GM23338 (cell line): ENCODE data around the gene CNPPD1. TPM values are rescaled to one million over a fixed set of nuclear protein-coding genes. Genes with fewer than 3 reads are reported as not detected.

Source experiments
- ATAC-seq: fragments of 200-7000 bp; cut with Tn5 transposase; 3 replicates; pipeline ENCODE4 v1.9.1; 2020
- DNase-seq: peaks from one replicate; pipeline ENCODE4 v3.0.0-alpha.2; 2015; ENCODE audit warnings: low spot score
- H2AFZ ChIP-seq: fragments of 200-600 bp; sonication (generic); 2 replicates; pipeline ENCODE4 v1.8.0; 2016; ENCODE audit warnings: antibody characterized with exemption, mild to moderate bottlenecking, moderate library complexity
- H3F3A ChIP-seq: fragments of 200-600 bp; sonication (generic); replicated peaks from 2 replicates; pipeline ENCODE4 v1.8.0; 2017; ENCODE audit warnings: antibody characterized with exemption, mixed run types, low read depth
- H3K27ac ChIP-seq: fragments of 200-600 bp; sonication (generic); 2 replicates; pipeline ENCODE4 v1.6.1; 2016; ENCODE audit warnings: low read depth
- H3K27me3 ChIP-seq: fragments of 200-600 bp; sonication (generic); 2 replicates; pipeline ENCODE4 v1.8.0; 2016; ENCODE audit warnings: mild to moderate bottlenecking, mixed run types, moderate library complexity; ENCODE audit not compliant: insufficient read depth
- H3K36me3 ChIP-seq: fragments of 200-600 bp; sonication (generic); 2 replicates; pipeline ENCODE4 v1.8.0; 2016; ENCODE audit warnings: mild to moderate bottlenecking; ENCODE audit not compliant: insufficient read depth
- H3K4me1 ChIP-seq: fragments of 200-600 bp; sonication (generic); 2 replicates; pipeline ENCODE4 v1.8.0; 2016; ENCODE audit warnings: mild to moderate bottlenecking, moderate library complexity; ENCODE audit not compliant: insufficient read depth
- H3K4me2 ChIP-seq: fragments of 200-600 bp; sonication (generic); 2 replicates; pipeline ENCODE4 v1.7.1; 2017; ENCODE audit warnings: mixed run types
- H3K4me3 ChIP-seq: fragments of 200-600 bp; sonication (generic); 2 replicates; pipeline ENCODE4 v1.6.1; 2016; ENCODE audit warnings: mixed run types
- H3K79me2 ChIP-seq: fragments of 200-600 bp; sonication (generic); replicated peaks from 2 replicates; pipeline ENCODE4 v1.8.0; 2017; ENCODE audit warnings: mild to moderate bottlenecking; ENCODE audit not compliant: insufficient read depth
- H3K9me2 ChIP-seq: fragments of 200-600 bp; sonication (generic); 2 replicates; pipeline ENCODE4 v1.8.0; 2017; ENCODE audit not compliant: insufficient read depth
- H4K20me1 ChIP-seq: fragments of 200-600 bp; sonication (generic); replicated peaks from 2 replicates; pipeline ENCODE4 v1.8.0; 2017; ENCODE audit warnings: mild to moderate bottlenecking; ENCODE audit not compliant: insufficient read depth
- H3K27ac Mint-ChIP-seq: 2 replicates; pipeline ENCODE4 v1.8.0; 2020; ENCODE audit warnings: inconsistent platforms, mild to moderate bottlenecking, moderate library complexity, mixed read lengths
- H3K27me3 Mint-ChIP-seq: 3 replicates; pipeline ENCODE4 v1.8.0; 2022; ENCODE audit warnings: low read depth, mild to moderate bottlenecking, moderate library complexity, mixed read lengths, inconsistent platforms; ENCODE audit not compliant: insufficient read depth, poor library complexity
- H3K36me3 Mint-ChIP-seq: 3 replicates; pipeline ENCODE4 v1.8.0; 2021; ENCODE audit warnings: low read depth, mild to moderate bottlenecking, inconsistent platforms, moderate library complexity, mixed read lengths
- H3K4me1 Mint-ChIP-seq: 3 replicates; pipeline ENCODE4 v1.8.0; 2020; ENCODE audit warnings: mild to moderate bottlenecking, inconsistent platforms, mixed read lengths
- H3K4me3 Mint-ChIP-seq: 3 replicates; pipeline ENCODE4 v1.8.0; 2021; ENCODE audit warnings: moderate library complexity, mild to moderate bottlenecking, inconsistent platforms, mixed read lengths
- H3K9me3 Mint-ChIP-seq: 3 replicates; pipeline ENCODE4 v1.8.0; 2020; ENCODE audit warnings: moderate library complexity, mild to moderate bottlenecking, inconsistent platforms, mixed read lengths
- CREB1 ChIP-seq: fragments of 250-450 bp; sonication (Bioruptor Pico); IDR thresholded peaks from 2 replicates; pipeline ENCODE4 v1.5.0; 2020; ENCODE audit warnings: low read depth, mild to moderate bottlenecking, moderate library complexity
- CTCF ChIP-seq, 2 experiments: fragments of 200-600 bp in 1 of 2; sonication (generic) in 1 of 2; conservative IDR thresholded peaks; 2 replicates each; pipeline versions ENCODE4 v1.5.1 to v1.6.1; 2016 to 2017; ENCODE audit warnings: antibody characterized with exemption in 2 of 2, low read depth in 2 of 2, mild to moderate bottlenecking in 2 of 2, moderate library complexity in 1 of 2
- EZH2 ChIP-seq: fragments of 200-600 bp; sonication (generic); IDR thresholded peaks from one replicate; pipeline ENCODE4 v1.8.0; 2017; ENCODE audit warnings: antibody characterized with exemption, mild to moderate bottlenecking, low read depth; ENCODE audit not compliant: unreplicated experiment
- EZH2phosphoT487 ChIP-seq: fragments of 200-600 bp; sonication (generic); IDR thresholded peaks from one replicate; pipeline ENCODE4 v1.8.1; 2018; ENCODE audit warnings: antibody characterized with exemption; ENCODE audit not compliant: unreplicated experiment
- JUNB ChIP-seq: IDR thresholded peaks from one replicate; pipeline ENCODE4 v1.6.1; 2016; ENCODE audit warnings: antibody characterized with exemption; ENCODE audit not compliant: unreplicated experiment
- NANOG ChIP-seq: IDR thresholded peaks from 2 replicates; pipeline ENCODE4 v1.6.1; 2016; ENCODE audit warnings: antibody characterized with exemption, borderline replicate concordance
- POLR2AphosphoS5 ChIP-seq: IDR thresholded peaks from 2 replicates; pipeline ENCODE4 v1.6.1; 2016; ENCODE audit warnings: antibody characterized with exemption, low read depth
- STAT1 ChIP-seq: IDR thresholded peaks from one replicate; pipeline ENCODE4 v1.6.1; 2016; ENCODE audit warnings: antibody characterized with exemption; ENCODE audit not compliant: unreplicated experiment
- ZNF114 ChIP-seq: fragments of 250-450 bp; sonication (Bioruptor Pico); IDR thresholded peaks from 2 replicates; pipeline ENCODE4 v1.5.0; 2020; ENCODE audit warnings: mild to moderate bottlenecking, moderate library complexity
- ZNF331 ChIP-seq: fragments of 250-450 bp; sonication (Bioruptor Pico); IDR thresholded peaks from 2 replicates; pipeline ENCODE4 v1.5.0; 2020; ENCODE audit warnings: low read depth, mild to moderate bottlenecking, moderate library complexity
- polyA plus RNA-seq: library from polyadenylated mRNA; unstranded; fragments of >200 nt; fragmentation: Nextera tagmentation; extraction: Ambion mirVana; gene quantifications from 2 replicates; pipeline ENCODE4 v1.2.1, GENCODE V29; 2016
- total RNA-seq: library from RNA; depleted of rRNA; stranded (reverse); fragments of >200 nt; shearing (Covaris generic); gene quantifications from 2 replicates; pipeline ENCODE4 v1.2.3, GENCODE V29; 2014
- TF ChIP-seq, protein P1 (sequence below): IDR thresholded peaks from one replicate; pipeline ENCODE4 v1.6.1; 2018; ENCODE audit warnings: antibody characterized with exemption; ENCODE audit not compliant: unreplicated experiment
- TF ChIP-seq, protein P2 (sequence below): IDR thresholded peaks from 2 replicates; pipeline ENCODE4 v1.6.1; 2016; ENCODE audit warnings: antibody characterized with exemption

The CNPPD1 gene
- total and polyA plus RNA-seq, 2 experiments from 2014 or later: 18.0 to 18.2 TPM

DNA sequence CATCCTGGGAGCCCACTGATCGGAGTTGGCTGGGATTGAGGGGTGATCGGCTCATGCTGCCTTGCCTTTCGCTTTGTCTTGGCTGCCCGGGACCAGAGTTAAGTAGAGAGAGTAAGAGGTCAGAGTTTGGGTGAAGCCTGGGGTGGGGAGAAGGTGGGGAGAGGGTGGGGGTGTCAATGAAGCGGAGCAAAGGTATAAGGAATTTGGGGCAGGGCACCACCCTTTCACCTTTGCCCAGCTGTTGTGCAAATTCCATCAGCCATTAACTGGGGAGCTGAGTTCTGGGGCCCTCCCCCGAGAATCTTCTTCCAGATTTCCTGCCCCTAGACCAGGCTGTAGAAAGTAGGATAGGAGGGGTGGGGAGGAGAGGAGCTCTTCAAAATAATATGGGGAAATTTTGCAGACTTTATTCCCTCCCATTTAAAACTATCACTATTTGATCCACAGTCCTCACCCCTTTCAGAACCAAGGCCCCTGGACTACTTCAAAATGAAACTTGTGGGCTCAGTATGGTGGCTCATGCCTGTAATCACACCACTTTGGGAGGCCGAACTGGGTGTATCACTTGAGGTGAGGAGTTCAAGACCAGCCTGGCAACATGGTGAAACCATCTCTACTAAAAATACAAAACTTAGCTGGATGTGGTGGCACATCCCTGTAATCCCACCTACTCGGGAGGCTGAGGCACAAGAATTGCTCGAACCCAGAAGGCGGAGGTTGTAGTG is 6.6 kb downstream of the CNPPD1 start, which contains the start of gene SLC23A3:
TSS of gene SLC23A3 (minus strand) at position 100 of the 725 bp plus-strand sequence. CDS start at position 55, 45 bp downstream.
- H3K36me3 Mint-ChIP-seq: peaks cover 17% of the 10 kb centered on the region
- no peaks in the 10 kb centered on the region for H3K79me2 ChIP-seq
- H3K36me3 ChIP-seq: no peaks in the 10 kb centered on the region
- H3K4me1 ChIP-seq: no peaks in the 10 kb centered on the region
- no peak within 1 kb of the TSS for H3K27ac Mint-ChIP-seq
- no peak within 1 kb of the TSS for H3K4me3 Mint-ChIP-seq
- H3K4me2 ChIP-seq: no peak within 1 kb of the TSS
- H3F3A ChIP-seq: no peaks in the 10 kb centered on the region
- no peak within 1 kb of the TSS for H3K4me3 ChIP-seq
- H3K4me1 Mint-ChIP-seq: peaks cover 9% of the 10 kb centered on the region
- no peak within 1 kb of the TSS for H2AFZ ChIP-seq
- no peaks in the 10 kb centered on the region for H3K9me3 Mint-ChIP-seq
- H3K27me3 ChIP-seq: no peaks in the 10 kb centered on the region
- ATAC-seq (no peak), DNase-seq (no peak)
- peaks cover 15% of the 10 kb centered on the region for H3K27me3 Mint-ChIP-seq
- TF ChIP-seq NANOG: no peak
- TF ChIP-seq, protein P1, sequence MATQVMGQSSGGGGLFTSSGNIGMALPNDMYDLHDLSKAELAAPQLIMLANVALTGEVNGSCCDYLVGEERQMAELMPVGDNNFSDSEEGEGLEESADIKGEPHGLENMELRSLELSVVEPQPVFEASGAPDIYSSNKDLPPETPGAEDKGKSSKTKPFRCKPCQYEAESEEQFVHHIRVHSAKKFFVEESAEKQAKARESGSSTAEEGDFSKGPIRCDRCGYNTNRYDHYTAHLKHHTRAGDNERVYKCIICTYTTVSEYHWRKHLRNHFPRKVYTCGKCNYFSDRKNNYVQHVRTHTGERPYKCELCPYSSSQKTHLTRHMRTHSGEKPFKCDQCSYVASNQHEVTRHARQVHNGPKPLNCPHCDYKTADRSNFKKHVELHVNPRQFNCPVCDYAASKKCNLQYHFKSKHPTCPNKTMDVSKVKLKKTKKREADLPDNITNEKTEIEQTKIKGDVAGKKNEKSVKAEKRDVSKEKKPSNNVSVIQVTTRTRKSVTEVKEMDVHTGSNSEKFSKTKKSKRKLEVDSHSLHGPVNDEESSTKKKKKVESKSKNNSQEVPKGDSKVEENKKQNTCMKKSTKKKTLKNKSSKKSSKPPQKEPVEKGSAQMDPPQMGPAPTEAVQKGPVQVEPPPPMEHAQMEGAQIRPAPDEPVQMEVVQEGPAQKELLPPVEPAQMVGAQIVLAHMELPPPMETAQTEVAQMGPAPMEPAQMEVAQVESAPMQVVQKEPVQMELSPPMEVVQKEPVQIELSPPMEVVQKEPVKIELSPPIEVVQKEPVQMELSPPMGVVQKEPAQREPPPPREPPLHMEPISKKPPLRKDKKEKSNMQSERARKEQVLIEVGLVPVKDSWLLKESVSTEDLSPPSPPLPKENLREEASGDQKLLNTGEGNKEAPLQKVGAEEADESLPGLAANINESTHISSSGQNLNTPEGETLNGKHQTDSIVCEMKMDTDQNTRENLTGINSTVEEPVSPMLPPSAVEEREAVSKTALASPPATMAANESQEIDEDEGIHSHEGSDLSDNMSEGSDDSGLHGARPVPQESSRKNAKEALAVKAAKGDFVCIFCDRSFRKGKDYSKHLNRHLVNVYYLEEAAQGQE: no peak
- TF ChIP-seq ZNF114 (CRISPR knock-in tag): no peak
- no peak for TF ChIP-seq JUNB
- no peak for TF ChIP-seq EZH2
- TF ChIP-seq STAT1: no peak
- TF ChIP-seq ZNF331 (CRISPR knock-in tag): no peak
- TF ChIP-seq EZH2phosphoT487: no peak
- TF ChIP-seq, protein P2, sequence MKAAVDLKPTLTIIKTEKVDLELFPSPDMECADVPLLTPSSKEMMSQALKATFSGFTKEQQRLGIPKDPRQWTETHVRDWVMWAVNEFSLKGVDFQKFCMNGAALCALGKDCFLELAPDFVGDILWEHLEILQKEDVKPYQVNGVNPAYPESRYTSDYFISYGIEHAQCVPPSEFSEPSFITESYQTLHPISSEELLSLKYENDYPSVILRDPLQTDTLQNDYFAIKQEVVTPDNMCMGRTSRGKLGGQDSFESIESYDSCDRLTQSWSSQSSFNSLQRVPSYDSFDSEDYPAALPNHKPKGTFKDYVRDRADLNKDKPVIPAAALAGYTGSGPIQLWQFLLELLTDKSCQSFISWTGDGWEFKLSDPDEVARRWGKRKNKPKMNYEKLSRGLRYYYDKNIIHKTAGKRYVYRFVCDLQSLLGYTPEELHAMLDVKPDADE: no peak
- no peak within 1 kb of the TSS for H3K27ac ChIP-seq
- no peaks in the 10 kb centered on the region for H3K9me2 ChIP-seq
- H4K20me1 ChIP-seq: no peaks in the 10 kb centered on the region

- H3K4me1 Mint-ChIP-seq: peaks cover 9% of the 10 kb centered on the region
- no peaks in the 10 kb centered on the region for H3K27me3 ChIP-seq
- no peak overlapping the region for H3K4me3 Mint-ChIP-seq
- no peaks in the 10 kb centered on the region for H4K20me1 ChIP-seq
- peaks cover 20% of the 10 kb centered on the region for H3K27me3 Mint-ChIP-seq
- no peak overlapping the region for H3K4me2 ChIP-seq
- no peaks in the 10 kb centered on the region for H3K9me2 ChIP-seq
- no peak overlapping the region for H2AFZ ChIP-seq
- H3K4me3 ChIP-seq: no peak overlapping the region
- H3K79me2 ChIP-seq: no peaks in the 10 kb centered on the region
- ATAC-seq (no peak), DNase-seq (no peak)
- H3K4me1 ChIP-seq: no peaks in the 10 kb centered on the region
- peaks cover 8% of the 10 kb centered on the region for H3K36me3 Mint-ChIP-seq
- no peak overlapping the region for H3K27ac Mint-ChIP-seq
- H3F3A ChIP-seq: no peaks in the 10 kb centered on the region
- no peaks in the 10 kb centered on the region for H3K9me3 Mint-ChIP-seq
- no peaks in the 10 kb centered on the region for H3K36me3 ChIP-seq
- no peak overlapping the region for H3K27ac ChIP-seq
- TF ChIP-seq POLR2AphosphoS5 (no peak), ZNF331 (CRISPR knock-in tag) (no peak), CREB1 (CRISPR knock-in tag) (no peak), JUNB (no peak), CTCF (conservative IDR thresholded peaks at IDR 0.05; ENCODE audit: low read depth in 2 of 2) (no peak), NANOG (no peak), ZNF114 (CRISPR knock-in tag) (no peak), EZH2 (no peak)
- TF ChIP-seq, protein P2: no peak
- TF ChIP-seq, protein P1: no peak
Measured at GRCh38 chr2:219168932-219169331, 7.8 kb downstream of the CNPPD1 start.
